WTC11 (cell line): Measurements from ENCODE around the gene KRTAP6-1.

Experiments used
- CREM ChIP-seq: sonication (generic); formaldehyde crosslinking; IDR thresholded peaks from 2 replicates; pipeline ENCODE4 v1.8.1; 2022; ENCODE audit warnings: mild to moderate bottlenecking, missing genetic modification reagents, moderate library complexity
- CTCF ChIP-seq: fragments of 200-600 bp; IDR thresholded peaks from 2 replicates; pipeline ENCODE4 v1.8.0; 2022; ENCODE audit warnings: antibody characterized with exemption
- E2F1 ChIP-seq: sonication (generic); formaldehyde crosslinking; IDR thresholded peaks from 2 replicates; pipeline ENCODE4 v1.8.0; 2022; ENCODE audit warnings: mild to moderate bottlenecking, missing genetic modification reagents
- ETV6 ChIP-seq: sonication (generic); formaldehyde crosslinking; IDR thresholded peaks from 2 replicates; pipeline ENCODE4 v1.8.1; 2022; ENCODE audit warnings: mild to moderate bottlenecking, missing genetic modification reagents
- MAX ChIP-seq: sonication (generic); formaldehyde crosslinking; IDR thresholded peaks from 2 replicates; pipeline ENCODE4 v1.8.0; 2022; ENCODE audit warnings: mild to moderate bottlenecking, missing genetic modification reagents
- NFYB ChIP-seq: sonication (generic); formaldehyde crosslinking; conservative IDR thresholded peaks from 2 replicates; pipeline ENCODE4 v1.8.0; 2022; ENCODE audit warnings: low read depth, missing genetic modification reagents
- NR1H2 ChIP-seq: sonication (generic); formaldehyde crosslinking; IDR thresholded peaks from 2 replicates; pipeline ENCODE4 v1.9.0; 2021; ENCODE audit warnings: mild to moderate bottlenecking, moderate library complexity, missing genetic modification reagents
- NR2C2 ChIP-seq: sonication (generic); formaldehyde crosslinking; IDR thresholded peaks from 2 replicates; pipeline ENCODE4 v1.8.0; 2022; ENCODE audit warnings: mild to moderate bottlenecking, missing genetic modification reagents
- SOX15 ChIP-seq: fragments of 250-450 bp; sonication (Bioruptor Pico); IDR thresholded peaks from 2 replicates; pipeline ENCODE4 v1.9.0; 2021; ENCODE audit warnings: mild to moderate bottlenecking
- SP1 ChIP-seq: sonication (generic); formaldehyde crosslinking; conservative IDR thresholded peaks from 2 replicates; pipeline ENCODE4 v1.8.1; 2022; ENCODE audit warnings: missing genetic modification reagents
- TF ChIP-seq, protein P1 (sequence below): sonication (generic); formaldehyde crosslinking; IDR thresholded peaks from 2 replicates; pipeline ENCODE4 v1.8.1; 2023; ENCODE audit warnings: mild to moderate bottlenecking, missing genetic modification reagents, moderate library complexity
- TF ChIP-seq, protein P2 (sequence below): sonication (generic); formaldehyde crosslinking; IDR thresholded peaks from 2 replicates; pipeline ENCODE4 v1.8.0; 2022; ENCODE audit warnings: mild to moderate bottlenecking, missing genetic modification reagents
- TF ChIP-seq, protein P3 (sequence below): sonication (generic); formaldehyde crosslinking; IDR thresholded peaks from 2 replicates; pipeline ENCODE4 v1.8.0; 2023; ENCODE audit warnings: mild to moderate bottlenecking, missing genetic modification reagents

GRCh38 chr21:30613836-30614235 lies at the start of gene KRTAP6-1:
- TF ChIP-seq NR1H2 (CRISPR knock-in tag) = no peak
- TF ChIP-seq CTCF = no peak
- TF ChIP-seq, protein P1, sequence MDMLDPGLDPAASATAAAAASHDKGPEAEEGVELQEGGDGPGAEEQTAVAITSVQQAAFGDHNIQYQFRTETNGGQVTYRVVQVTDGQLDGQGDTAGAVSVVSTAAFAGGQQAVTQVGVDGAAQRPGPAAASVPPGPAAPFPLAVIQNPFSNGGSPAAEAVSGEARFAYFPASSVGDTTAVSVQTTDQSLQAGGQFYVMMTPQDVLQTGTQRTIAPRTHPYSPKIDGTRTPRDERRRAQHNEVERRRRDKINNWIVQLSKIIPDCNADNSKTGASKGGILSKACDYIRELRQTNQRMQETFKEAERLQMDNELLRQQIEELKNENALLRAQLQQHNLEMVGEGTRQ (CRISPR knock-in tag) = no peak
- no peak for TF ChIP-seq NFYB (CRISPR knock-in tag)
- no peak for TF ChIP-seq NR2C2
- TF ChIP-seq, protein P2, sequence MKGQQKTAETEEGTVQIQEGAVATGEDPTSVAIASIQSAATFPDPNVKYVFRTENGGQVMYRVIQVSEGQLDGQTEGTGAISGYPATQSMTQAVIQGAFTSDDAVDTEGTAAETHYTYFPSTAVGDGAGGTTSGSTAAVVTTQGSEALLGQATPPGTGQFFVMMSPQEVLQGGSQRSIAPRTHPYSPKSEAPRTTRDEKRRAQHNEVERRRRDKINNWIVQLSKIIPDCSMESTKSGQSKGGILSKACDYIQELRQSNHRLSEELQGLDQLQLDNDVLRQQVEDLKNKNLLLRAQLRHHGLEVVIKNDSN (CRISPR knock-in tag) = no peak
- TF ChIP-seq MAX = no peak
- TF ChIP-seq SOX15 (CRISPR knock-in tag) = no peak
- no peak for TF ChIP-seq E2F1 (CRISPR knock-in tag)
- no peak for TF ChIP-seq CREM (CRISPR knock-in tag)
- no peak for TF ChIP-seq ETV6 (CRISPR knock-in tag)
- TF ChIP-seq SP1 = no peak
- TF ChIP-seq, protein P3, sequence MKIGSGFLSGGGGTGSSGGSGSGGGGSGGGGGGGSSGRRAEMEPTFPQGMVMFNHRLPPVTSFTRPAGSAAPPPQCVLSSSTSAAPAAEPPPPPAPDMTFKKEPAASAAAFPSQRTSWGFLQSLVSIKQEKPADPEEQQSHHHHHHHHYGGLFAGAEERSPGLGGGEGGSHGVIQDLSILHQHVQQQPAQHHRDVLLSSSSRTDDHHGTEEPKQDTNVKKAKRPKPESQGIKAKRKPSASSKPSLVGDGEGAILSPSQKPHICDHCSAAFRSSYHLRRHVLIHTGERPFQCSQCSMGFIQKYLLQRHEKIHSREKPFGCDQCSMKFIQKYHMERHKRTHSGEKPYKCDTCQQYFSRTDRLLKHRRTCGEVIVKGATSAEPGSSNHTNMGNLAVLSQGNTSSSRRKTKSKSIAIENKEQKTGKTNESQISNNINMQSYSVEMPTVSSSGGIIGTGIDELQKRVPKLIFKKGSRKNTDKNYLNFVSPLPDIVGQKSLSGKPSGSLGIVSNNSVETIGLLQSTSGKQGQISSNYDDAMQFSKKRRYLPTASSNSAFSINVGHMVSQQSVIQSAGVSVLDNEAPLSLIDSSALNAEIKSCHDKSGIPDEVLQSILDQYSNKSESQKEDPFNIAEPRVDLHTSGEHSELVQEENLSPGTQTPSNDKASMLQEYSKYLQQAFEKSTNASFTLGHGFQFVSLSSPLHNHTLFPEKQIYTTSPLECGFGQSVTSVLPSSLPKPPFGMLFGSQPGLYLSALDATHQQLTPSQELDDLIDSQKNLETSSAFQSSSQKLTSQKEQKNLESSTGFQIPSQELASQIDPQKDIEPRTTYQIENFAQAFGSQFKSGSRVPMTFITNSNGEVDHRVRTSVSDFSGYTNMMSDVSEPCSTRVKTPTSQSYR (CRISPR knock-in tag) = no peak
